Fibroblast of the aortic adventitia (primary cell): ENCODE results near the gene IMMP1L. TPM values are rescaled to one million over a fixed set of nuclear protein-coding genes. Genes with fewer than 3 reads are reported as not detected.

Experiments
- DNase-seq: peaks from one replicate; pipeline ENCODE4 v3.0.0-alpha.2; 2010; ENCODE audit warnings: low read depth
- H3K4me3 ChIP-seq: 2 replicates; pipeline ENCODE4 v1.5.1; 2011; ENCODE audit warnings: low read depth, mild to moderate bottlenecking, control low read depth, low read length, moderate library complexity
- CTCF ChIP-seq: IDR thresholded peaks from 2 replicates; pipeline ENCODE4 v1.5.1; 2011; ENCODE audit warnings: mild to moderate bottlenecking, low read length, control low read depth, inconsistent platforms; ENCODE audit not compliant: insufficient read depth
- total RNA-seq: library from RNA; depleted of rRNA; stranded (reverse); fragments of >200 nt; gene quantifications from 2 replicates; pipeline ENCODE4 v1.2.3, GENCODE V29; 2012; ENCODE audit warnings: low replicate concordance

The IMMP1L gene
- total RNA-seq, 1 donor: 13.5 TPM

- DNase-seq: no peak
- no peak overlapping the region for H3K4me3 ChIP-seq
- TF ChIP-seq CTCF: no peak
These were observed 122.0 kb downstream of the IMMP1L start for GRCh38 chr11:31387379-31387778.

GRCh38 chr11:31383116-31383515 lies 126.3 kb downstream of the IMMP1L start:
- no peak for TF ChIP-seq CTCF
- H3K4me3 ChIP-seq: no peak overlapping the region
- no peak for DNase-seq

Other genes with a start within 250 kb of the IMMP1L start
- gene DCDC1, start 139.9 kb downstream of the IMMP1L start, total RNA-seq: 0.18 and 3.2 TPM in 2 replicates
- 6.5 and 20.0 TPM in 2 replicates for gene DNAJC24, start 139.8 kb downstream of the IMMP1L start, total RNA-seq
- gene ELP4, start 145 bp upstream of the IMMP1L start, total RNA-seq: 4.3 and 23.0 TPM in 2 replicates